G401 (cell line): Measurements from ENCODE around the gene HIC1. TPM values are rescaled to one million over a fixed set of nuclear protein-coding genes. Genes with fewer than 3 reads are reported as not detected.

ENCODE experiments used
- DNase-seq: peaks from one replicate; pipeline ENCODE4 v3.0.0-alpha.2; 2015; ENCODE audit warnings: low spot score
- in situ Hi-C: cut with HindIII; loops from 2 replicates; pipeline ENCODE4 v1.10.0; 2016; ENCODE audit warnings: low sequenced_read_pairs, mixed read lengths
- total RNA-seq: library from RNA; depleted of rRNA; stranded (reverse); fragments of >200 nt; shearing (Covaris generic); gene quantifications from 2 replicates; pipeline ENCODE4 v1.2.3, GENCODE V29; 2014; rRNA removed

The HIC1 gene
- total RNA-seq, 1 experiment from 2014 or later, result 37.8 TPM

DNA sequence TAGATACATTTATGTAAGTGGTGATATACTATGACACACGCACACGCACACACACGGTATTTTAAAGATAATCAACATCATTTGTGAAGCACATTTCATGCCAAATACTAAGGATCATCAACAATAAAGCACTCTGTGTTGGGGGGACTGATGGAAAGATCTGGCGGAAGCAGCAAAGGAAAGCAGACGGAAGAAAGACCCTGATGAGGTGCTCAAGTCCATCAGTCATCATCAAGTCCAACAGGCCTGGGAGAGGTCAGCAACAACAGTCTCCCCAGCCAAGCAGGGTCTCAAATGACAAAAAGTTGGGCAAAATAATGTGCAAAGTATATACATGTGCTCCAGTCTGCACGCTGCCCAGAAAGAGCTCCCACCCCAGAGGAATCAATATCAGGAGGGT is 55.5 kb downstream of the HIC1 start:
- DNase-seq, result no peak
- in situ Hi-C loops, result no loop called here

DNA sequence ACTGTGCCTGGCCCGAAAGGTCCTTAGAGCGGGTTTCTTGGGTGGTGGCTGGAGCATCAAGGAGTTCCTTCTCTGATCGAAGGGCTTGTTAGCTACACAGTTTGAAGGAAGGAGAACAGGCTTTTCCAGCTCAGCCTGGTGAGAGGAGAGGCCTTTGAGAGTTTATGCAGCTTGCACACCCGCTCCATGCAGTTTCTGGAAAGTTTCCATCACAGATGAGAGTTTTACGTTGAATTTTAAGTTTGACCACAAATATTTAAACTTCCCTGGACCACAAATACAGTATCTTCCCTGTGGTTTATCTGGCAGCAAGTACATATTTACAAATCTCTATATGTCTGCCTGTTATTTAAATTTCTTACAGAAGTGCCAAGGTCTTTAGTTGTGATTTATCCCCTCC is 56.8 kb downstream of the HIC1 start:
- no peak for DNase-seq

More for the DNA sequence above, 56.8 kb downstream of the HIC1 start:
- in situ Hi-C loops, result no loop called here

Other genes with a start within 250 kb of the HIC1 start
- gene SMYD4, start 225.2 kb upstream of the HIC1 start, total RNA-seq, result 13.4 and 16.0 TPM in 2 replicates
- gene RPA1, start 225.1 kb upstream of the HIC1 start, total RNA-seq, result 79.1 and 102 TPM in 2 replicates
- gene RTN4RL1, start 29.8 kb upstream of the HIC1 start, total RNA-seq, result 65.0 and 65.6 TPM in 2 replicates
- 48.8 and 56.7 TPM in 2 replicates for gene DPH1, start 24.9 kb upstream of the HIC1 start, total RNA-seq
- gene OVCA2, start 13.1 kb upstream of the HIC1 start, total RNA-seq, result 48.0 and 63.1 TPM in 2 replicates
- gene SMG6, start 248.7 kb downstream of the HIC1 start, total RNA-seq, result 13.3 and 17.6 TPM in 2 replicates
- gene SRR, start 248.8 kb downstream of the HIC1 start, total RNA-seq, result 15.9 and 19.7 TPM in 2 replicates